ENCODE results near the gene SLC44A1. TPM values are rescaled to one million over a fixed set of nuclear protein-coding genes. Genes with fewer than 3 reads are reported as not detected.

The SLC44A1 gene
- total and polyA plus RNA-seq, 2 of the 13 experiments (the other 11 are each of a cell fraction or from before 2014, with no cell fraction given): 21.4 to 40.8 TPM

GRCh38 chr9:105447814-105448812, 203.7 kb downstream of the SLC44A1 start, which contains the start of gene FSD1L (continued):
- peak; percentile 83; the same call in 1 of the 2 replicates for TF ChIP-seq TFDP2 (CRISPR knock-in tag; IDR thresholded peaks at IDR 0.05)
- no peak for TF ChIP-seq HMG20A (CRISPR knock-in tag; IDR thresholded peaks at IDR 0.05; ENCODE audit: borderline replicate concordance)
- TF ChIP-seq ZBTB39 (CRISPR knock-in tag; IDR thresholded peaks at IDR 0.05): peak; percentile 86
- TF ChIP-seq, protein P1, sequence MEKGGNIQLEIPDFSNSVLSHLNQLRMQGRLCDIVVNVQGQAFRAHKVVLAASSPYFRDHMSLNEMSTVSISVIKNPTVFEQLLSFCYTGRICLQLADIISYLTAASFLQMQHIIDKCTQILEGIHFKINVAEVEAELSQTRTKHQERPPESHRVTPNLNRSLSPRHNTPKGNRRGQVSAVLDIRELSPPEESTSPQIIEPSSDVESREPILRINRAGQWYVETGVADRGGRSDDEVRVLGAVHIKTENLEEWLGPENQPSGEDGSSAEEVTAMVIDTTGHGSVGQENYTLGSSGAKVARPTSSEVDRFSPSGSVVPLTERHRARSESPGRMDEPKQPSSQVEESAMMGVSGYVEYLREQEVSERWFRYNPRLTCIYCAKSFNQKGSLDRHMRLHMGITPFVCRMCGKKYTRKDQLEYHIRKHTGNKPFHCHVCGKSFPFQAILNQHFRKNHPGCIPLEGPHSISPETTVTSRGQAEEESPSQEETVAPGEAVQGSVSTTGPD (CRISPR knock-in tag; IDR thresholded peaks at IDR 0.05): no peak
- no peak for TF ChIP-seq MAF1 (CRISPR knock-in tag; IDR thresholded peaks at IDR 0.05; ENCODE audit: borderline replicate concordance)
- no peak for TF ChIP-seq ZFP37 (CRISPR knock-in tag; IDR thresholded peaks at IDR 0.05; ENCODE audit: borderline replicate concordance)
- no peak for TF ChIP-seq ZNF329 (CRISPR knock-in tag; IDR thresholded peaks at IDR 0.05; ENCODE audit: low read depth)
- no peak for TF ChIP-seq ZNF552 (CRISPR knock-in tag; IDR thresholded peaks at IDR 0.05; ENCODE audit: borderline replicate concordance)
- peak; percentile 7; the same call in 1 of the 2 replicates for TF ChIP-seq ZNF350 (CRISPR knock-in tag; IDR thresholded peaks at IDR 0.05; ENCODE audit: borderline replicate concordance, low read depth)
- no peak for TF ChIP-seq ZNF234 (CRISPR knock-in tag; conservative IDR thresholded peaks at IDR 0.05)
- TF ChIP-seq SMAD1 (CRISPR knock-in tag; IDR thresholded peaks at IDR 0.05; ENCODE audit: borderline replicate concordance, low read depth): 0 out of 2 replicates have a peak, but pooled peaks have one; percentile 76
- no peak; the same call in 1 of the 2 replicates for TF ChIP-seq FOSL2 (CRISPR knock-in tag; IDR thresholded peaks at IDR 0.05)
- no peak for TF ChIP-seq SKI (IDR thresholded peaks at IDR 0.05; ENCODE audit: partially characterized antibody)
- no peak for TF ChIP-seq ZNF850 (CRISPR knock-in tag; conservative IDR thresholded peaks at IDR 0.05)
- TF ChIP-seq ZNF251 (CRISPR knock-in tag; IDR thresholded peaks at IDR 0.05): no peak
- no peak for TF ChIP-seq ZNF788 (CRISPR knock-in tag; IDR thresholded peaks at IDR 0.05; ENCODE audit: borderline replicate concordance)
- TF ChIP-seq, protein P2, sequence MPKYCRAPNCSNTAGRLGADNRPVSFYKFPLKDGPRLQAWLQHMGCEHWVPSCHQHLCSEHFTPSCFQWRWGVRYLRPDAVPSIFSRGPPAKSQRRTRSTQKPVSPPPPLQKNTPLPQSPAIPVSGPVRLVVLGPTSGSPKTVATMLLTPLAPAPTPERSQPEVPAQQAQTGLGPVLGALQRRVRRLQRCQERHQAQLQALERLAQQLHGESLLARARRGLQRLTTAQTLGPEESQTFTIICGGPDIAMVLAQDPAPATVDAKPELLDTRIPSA (CRISPR knock-in tag; IDR thresholded peaks at IDR 0.05; ENCODE audit: borderline replicate concordance): no peak
- TF ChIP-seq PRMT3 (CRISPR knock-in tag; IDR thresholded peaks at IDR 0.05; ENCODE audit: borderline replicate concordance, low read depth): peak; percentile 82; the same call in 1 of the 2 replicates
- TF ChIP-seq, protein P3, sequence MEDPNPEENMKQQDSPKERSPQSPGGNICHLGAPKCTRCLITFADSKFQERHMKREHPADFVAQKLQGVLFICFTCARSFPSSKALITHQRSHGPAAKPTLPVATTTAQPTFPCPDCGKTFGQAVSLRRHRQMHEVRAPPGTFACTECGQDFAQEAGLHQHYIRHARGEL (CRISPR knock-in tag; IDR thresholded peaks at IDR 0.05): no peak
- TF ChIP-seq, protein P4, sequence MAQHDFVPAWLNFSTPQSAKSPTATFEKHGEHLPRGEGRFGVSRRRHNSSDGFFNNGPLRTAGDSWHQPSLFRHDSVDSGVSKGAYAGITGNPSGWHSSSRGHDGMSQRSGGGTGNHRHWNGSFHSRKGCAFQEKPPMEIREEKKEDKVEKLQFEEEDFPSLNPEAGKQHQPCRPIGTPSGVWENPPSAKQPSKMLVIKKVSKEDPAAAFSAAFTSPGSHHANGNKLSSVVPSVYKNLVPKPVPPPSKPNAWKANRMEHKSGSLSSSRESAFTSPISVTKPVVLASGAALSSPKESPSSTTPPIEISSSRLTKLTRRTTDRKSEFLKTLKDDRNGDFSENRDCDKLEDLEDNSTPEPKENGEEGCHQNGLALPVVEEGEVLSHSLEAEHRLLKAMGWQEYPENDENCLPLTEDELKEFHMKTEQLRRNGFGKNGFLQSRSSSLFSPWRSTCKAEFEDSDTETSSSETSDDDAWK (CRISPR knock-in tag; IDR thresholded peaks at IDR 0.05): no peak
- TF ChIP-seq U2AF2 (IDR thresholded peaks at IDR 0.05; ENCODE audit: low read depth, low read length): no peak
